Right renal pelvis (tissue), 4 donors: ENCODE measurements around the gene TREH. TPM values are rescaled to one million over a fixed set of nuclear protein-coding genes. Genes with fewer than 3 reads are reported as not detected.
"Not testable (repeated sequence)": the region's sequence is repeated elsewhere in the genome, so short reads cannot be mapped to it uniquely, and the experiment has no call there.

ENCODE experiments used
- DNase-seq, 4 donors: peaks; one replicate each; pipeline ENCODE4 v3.0.0-alpha.2; 2013; ENCODE audit warnings: low read depth in 4 of 4, low spot score in 3 of 4, missing footprints in 1 of 4
- polyA plus RNA-seq, 4 donors: library from polyadenylated mRNA; unstranded; fragments of 120-200 nt; gene quantifications; one replicate each; pipeline ENCODE4 v1.2.1, GENCODE V29; 2013; ENCODE audit not compliant: insufficient read length in 4 of 4

The TREH gene, protein sequence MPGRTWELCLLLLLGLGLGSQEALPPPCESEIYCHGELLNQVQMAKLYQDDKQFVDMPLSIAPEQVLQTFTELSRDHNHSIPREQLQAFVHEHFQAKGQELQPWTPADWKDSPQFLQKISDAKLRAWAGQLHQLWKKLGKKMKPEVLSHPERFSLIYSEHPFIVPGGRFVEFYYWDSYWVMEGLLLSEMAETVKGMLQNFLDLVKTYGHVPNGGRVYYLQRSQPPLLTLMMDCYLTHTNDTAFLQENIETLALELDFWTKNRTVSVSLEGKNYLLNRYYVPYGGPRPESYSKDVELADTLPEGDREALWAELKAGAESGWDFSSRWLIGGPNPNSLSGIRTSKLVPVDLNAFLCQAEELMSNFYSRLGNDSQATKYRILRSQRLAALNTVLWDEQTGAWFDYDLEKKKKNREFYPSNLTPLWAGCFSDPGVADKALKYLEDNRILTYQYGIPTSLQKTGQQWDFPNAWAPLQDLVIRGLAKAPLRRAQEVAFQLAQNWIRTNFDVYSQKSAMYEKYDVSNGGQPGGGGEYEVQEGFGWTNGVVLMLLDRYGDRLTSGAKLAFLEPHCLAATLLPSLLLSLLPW
- polyA plus RNA-seq, result 1 to 10 TPM in 1 of 4 donors, under 1 TPM in 3; 0.41 to 1.4 (median 0.91) TPM

DNA sequence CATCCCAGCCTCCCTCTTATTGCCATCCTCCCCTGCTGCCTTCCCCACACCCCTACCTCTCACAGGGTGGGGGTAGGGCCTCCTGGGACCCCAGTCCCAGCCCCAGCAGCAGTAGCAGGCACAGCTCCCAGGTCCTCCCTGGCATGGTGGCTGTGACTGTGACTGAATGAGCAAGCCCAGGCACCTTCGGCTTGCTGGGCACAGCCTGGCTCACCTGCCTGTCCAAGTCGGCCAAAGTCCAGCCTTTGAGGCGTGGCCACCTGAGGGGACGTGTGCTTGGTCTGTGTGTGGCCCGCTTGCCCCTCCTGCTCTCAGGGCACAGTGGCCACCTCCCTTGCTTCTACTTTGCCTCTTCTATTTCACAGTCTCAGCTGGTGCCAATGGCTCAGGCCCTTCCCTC is at the start of gene TREH:
TSS of gene TREH (minus strand) at position 168 of the 400 bp plus-strand sequence. CDS start at position 145, 23 bp downstream.
- no peak for DNase-seq

DNA sequence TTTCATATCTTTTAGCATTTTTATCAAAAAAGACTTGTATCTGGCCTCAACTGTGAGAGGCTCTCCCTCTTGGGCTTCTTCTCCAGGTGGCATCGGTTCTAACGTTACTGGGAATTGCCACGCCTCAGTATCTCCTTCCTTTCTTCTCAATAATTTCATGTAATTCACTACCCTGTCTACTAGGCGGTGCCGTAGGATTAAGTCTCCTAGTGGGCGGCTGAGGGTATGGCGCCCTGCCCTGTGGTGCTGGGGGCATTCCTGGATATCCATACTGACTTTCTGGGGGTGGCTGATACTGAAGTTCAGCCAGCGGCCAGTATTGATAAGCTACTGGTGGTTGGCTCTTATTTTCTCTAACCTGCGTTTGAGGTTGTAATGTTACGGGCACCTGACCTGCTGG is 48.7 kb upstream of the TREH start:
- not testable (repeated sequence) for DNase-seq

DNA sequence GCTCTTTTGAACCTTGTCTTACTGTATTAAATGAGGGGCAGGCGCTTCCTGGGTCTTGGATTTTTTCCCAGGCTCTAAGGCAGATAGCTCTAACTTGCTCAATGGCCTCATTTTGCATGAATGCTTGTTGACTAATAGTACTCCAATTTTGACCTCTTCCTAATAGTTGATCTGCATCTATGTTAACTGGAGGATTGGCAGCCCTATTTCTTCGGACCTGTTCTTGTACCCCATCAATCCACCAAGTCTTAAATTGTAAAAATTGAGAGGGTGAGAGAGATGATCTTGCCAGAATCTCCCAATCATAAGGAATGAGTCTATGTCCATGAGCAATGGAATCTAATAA is 48.2 kb upstream of the TREH start:
- not testable (repeated sequence) for DNase-seq

DNA sequence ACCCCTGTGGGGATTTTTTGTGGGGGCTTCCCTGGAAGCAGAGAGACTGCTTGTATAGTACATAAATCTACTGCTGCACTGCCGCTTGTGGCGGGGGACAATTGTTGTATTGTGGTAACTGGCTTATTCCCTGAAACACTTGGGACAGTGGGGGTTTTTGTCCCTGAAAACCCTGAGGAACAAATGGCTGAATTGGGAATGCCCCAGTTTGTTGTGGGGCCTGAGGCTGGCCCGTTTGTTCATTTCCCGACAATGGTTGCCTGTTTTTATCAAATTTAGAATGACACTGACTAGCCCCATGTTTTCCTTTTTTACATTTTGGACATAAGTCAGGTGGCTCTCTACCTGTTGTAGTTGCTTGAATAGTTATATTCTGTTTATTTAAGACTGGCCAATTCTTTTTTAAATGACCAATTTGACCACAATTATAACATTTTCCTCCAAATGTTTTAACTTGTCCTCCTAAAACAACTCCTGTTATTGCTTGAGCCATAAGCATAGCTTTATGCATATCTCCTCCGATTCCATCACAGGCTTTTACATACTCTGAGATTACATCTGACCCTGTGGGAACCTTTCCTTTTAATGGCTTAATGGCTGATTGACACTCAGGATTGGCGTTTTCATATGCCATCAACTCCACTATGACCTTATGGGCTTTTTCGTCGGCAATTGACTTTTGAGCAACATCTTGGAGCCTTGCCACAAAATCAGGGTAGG is 47.7 kb upstream of the TREH start:
- not testable (repeated sequence) for DNase-seq

DNA sequence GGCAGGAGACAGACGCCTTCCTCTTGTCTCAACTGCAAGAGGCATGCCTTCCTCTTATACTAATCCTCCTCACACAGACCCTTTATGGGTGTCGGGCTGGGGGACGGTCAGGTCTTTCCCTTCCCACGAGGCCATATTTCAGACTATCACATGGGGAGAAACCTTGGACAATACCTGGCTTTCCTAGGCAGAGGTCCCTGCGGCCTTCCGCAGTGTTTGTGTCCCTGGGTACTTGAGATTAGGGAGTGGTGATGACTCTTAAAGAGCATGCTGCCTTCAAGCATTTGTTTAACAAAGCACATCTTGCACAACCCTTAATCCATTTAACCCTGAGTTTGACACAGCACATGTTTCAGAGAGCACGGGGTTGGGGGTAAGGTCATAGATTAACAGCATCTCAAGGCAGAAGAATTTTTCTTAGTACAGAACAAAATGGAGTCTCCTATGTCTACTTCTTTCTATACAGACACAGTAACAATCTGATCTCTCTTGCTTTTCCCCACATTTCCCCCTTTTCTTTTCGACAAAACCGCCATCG is 42.1 kb upstream of the TREH start:
- not testable (repeated sequence) for DNase-seq

DNA sequence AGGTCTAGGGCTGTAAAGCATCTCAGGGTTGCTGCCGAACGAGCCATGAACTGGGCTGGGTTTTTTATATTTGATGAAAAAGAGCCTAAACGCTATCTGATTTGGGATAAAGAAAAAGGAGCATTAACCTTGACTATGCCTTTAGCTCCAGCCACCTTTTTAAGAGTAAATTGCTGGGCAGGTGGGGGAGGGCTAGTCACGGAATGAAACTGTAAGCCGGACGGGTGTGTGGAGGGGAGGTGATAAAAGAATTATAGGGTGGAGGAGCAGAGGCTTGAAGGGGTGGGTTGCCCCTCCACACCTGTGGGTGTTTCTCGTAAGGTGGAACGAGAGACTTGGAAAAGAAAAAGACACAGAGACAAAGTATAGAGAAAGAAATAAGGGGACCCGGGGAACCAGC is 41.3 kb upstream of the TREH start:
- DNase-seq, result not testable (repeated sequence)

DNA sequence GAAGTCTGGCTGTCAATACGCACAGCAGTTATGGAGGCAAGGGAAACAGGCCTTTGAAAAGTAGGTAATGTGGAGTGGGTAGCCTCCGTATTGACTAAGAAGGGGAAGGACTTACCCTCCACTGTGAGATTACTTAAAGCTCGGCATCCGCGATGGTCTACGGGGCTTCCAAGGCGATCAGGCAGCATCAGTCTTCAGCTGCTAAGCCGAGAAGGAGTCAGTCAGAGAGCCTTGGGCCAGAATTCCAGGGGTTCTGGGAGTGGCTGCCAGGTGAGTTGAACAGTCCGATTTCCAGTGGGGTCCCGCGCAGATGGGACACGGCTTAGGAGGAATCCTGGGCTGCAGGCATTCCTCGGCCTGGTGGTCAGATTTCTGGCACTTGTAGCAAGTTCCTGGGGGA is 40.6 kb upstream of the TREH start:
- not testable (repeated sequence) for DNase-seq

DNA sequence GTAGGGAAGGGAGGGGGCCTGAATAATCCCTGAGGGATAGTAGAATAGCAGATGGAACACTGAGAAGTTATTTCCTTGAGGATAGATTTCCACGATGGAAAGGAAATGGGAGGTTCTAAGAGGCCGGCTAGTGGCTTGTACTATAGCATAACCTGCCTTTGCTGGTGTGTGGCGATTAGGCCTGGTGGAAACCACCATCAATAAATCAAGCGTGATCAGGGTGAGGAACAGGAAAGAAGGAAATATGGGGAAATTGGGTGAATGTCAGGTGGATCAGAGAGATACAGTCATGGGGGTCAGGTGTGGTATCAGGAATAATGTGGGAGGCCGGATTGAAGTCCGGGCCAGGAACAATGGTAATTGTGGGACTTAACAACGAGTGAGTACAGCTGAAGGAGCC is 39.1 kb upstream of the TREH start:
- not testable (repeated sequence) for DNase-seq

DNA sequence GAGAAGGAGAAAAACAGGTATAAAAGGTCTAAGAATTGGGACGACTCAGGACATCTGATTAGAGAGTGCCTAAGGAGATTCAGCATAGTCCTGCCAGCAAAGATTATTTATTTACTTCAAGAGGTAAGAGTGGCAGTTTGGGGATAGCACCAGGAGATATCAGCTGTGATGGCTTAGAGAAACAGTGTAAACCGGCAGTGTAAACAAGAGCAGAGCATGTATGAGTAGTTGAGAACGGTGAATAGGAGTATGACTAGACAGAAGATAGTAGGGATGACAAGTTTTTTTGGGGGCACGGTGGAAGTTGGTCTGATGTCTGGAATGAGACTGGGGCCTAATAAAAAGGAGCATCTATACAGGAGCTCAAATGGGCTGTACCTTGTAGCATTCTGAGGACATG is 38.3 kb upstream of the TREH start:
- not testable (repeated sequence) for DNase-seq

DNA sequence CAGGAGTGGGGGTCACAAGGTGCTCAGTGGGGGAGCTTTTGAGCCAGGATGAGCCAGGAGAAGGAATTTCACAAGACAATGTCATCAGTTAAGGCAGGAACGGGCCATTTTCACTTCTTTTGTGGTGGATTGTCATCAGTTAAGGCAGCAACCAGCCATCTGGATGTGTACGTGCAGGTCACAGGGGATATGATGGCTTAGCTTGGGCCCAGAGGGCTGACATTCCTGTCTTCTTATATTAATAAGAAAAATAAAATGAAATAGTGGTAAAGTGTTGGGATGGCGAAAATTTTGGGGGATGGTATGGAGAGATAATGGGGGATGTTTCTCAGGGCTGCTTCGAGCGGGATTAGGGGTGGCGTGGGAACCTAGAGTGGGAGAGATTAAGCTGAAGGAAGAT is 37.8 kb upstream of the TREH start:
- DNase-seq, result not testable (repeated sequence)

DNA sequence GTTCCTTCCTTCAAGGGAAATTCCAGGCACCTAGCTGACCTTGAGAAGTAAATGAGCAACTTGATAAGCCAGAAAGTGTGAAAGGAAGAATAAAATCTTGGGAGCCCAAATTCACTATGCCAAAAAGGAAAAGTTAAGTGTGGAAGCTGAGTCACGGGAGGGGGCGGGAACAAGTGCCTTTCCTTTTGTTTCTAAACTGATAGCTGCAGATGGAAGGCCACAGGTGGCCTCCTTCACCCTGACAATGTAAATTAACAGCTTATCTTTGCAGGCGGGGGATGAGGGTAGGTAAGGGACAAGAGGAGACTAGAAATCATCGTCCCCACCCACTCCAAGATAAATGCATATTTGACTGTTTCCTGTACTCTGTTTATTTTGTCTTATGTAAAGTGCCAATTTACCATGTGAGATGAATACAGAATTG is 36.4 kb upstream of the TREH start:
- no peak for DNase-seq

DNA sequence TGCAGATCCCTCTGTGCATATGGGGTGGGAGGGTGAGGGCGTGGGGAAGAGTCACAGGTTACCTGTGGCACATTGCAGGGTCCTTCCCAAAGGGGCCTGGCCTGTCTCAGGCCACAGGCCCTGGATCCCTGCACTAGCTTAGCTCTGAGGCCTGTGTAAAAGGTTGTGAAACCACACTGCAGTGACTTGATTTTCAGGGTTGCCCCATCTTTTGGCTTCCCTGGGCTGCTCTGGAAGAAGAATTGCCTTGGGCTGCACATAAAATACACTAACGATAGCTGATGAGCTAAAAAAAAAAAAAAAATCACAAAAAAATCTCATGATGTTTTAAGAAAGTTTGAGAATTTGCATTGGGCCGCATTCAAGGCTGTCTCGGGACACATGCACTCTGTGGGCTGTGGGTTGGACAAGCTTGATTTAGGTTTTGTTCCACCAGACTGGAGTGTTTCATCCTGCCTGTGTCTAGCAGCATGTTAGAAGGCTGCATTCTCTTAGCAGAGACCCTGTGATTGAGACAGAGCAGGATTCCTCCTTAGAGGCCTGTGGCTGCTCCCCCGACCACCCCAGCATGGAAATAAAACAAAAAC is 35.9 kb upstream of the TREH start:
- no peak for DNase-seq

DNA sequence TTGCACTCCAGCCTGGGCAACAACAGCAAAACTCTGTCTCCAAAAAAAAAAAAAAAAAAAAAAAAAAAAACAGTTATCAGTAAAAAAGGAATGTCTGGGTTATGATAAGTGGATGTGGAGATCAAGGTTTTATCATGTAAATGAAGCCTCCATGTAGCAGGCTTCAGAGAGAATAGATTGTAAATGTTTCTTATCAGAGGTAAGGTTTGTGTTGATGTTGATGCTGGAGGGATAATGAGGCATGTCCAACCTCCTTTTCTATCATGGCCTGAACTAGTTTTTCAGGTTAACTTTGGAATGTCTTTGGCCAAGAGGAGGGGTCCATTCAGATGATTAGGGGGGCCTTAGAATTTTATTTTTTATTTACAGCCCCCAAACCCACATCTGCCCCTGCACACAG is 35.4 kb upstream of the TREH start:
- no peak for DNase-seq

DNA sequence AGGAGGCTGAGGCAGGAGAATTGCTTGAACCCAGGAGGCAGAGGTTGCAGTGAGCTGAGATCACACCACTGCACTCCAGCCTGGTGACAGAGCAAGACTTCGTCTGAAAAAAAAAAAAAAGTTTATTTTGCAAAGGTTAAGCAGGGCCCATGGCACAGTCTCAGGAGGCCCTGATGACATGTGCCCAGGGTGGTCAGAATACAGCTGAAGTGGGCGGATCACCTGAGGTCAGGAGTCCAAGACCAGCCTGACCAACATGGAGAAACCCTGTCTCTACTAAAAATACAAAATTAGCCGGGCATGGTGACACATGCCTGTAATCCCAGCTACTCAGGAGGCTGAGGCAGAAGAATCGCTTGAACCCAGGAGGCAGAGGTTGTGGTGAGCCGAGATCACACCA is 35.0 kb upstream of the TREH start:
- not testable (repeated sequence) for DNase-seq

DNA sequence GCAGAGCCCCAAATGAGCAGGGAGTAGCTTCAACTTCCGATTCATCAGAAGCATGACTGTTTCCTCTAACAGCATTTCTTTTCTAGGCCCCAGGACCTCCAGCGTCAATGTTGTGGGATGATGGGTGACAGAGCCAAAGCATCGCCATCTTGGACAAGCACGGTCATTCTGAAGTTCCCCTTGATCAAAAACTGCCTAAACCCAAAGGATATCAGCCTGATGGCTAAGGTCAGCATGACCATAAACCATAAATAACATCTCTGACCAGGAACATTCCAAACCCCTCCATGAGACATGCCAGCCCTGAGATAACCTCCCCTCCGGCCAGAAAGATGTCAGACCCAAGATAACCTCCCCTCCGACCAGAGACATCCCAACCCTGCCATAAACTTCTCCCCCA is 28.8 kb upstream of the TREH start:
- DNase-seq, result no peak

DNA sequence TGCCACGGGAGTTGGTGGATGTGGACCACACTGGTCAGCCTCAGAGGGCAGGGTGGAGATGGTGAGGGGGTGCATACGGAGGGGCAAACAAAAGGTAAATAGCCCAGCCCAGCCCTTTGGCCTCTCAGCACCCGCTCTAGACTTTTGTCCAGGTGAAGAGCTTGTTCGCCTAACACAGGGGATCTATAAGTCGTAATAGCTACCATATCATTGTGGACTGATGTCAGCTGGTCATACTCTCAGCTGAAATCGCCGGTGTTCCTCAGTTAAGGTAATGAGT is 27.0 kb upstream of the TREH start:
- no peak for DNase-seq

DNA sequence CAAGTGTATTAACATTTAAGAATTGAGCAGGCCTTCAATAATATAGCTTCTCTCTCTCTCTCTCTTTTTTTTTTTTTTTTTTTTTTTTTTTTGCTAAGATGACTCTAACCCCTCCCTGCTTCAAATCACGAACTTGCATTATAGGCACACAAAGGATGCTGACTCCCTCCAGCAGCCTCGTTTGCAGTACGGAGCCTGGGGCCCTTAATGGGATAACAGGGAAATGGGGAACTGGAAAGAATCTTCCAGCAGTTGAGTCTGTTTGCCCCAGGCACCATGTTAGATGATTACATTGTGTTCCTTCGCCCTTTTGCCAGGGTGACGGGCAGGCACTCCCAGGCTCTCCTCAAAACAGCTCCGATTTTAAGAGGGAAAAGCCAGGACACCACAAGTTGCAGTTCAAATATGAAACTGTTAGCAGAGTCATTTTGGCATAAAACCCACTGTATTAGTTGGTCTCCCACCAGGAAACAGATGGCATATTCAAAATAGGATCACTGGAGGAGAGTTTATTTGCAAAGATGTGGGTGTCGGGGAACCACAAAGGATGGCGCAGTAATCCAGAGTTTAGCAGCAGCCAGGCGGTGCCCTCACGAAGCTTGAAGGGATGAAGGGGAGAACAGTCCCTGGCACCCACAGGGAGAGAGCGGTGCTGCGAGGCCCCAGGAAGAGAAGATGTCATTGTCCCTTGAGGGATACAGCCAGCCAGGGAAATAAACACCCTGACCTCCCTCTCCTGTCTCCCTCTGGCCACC is 26.5 kb upstream of the TREH start:
- no peak for DNase-seq

DNA sequence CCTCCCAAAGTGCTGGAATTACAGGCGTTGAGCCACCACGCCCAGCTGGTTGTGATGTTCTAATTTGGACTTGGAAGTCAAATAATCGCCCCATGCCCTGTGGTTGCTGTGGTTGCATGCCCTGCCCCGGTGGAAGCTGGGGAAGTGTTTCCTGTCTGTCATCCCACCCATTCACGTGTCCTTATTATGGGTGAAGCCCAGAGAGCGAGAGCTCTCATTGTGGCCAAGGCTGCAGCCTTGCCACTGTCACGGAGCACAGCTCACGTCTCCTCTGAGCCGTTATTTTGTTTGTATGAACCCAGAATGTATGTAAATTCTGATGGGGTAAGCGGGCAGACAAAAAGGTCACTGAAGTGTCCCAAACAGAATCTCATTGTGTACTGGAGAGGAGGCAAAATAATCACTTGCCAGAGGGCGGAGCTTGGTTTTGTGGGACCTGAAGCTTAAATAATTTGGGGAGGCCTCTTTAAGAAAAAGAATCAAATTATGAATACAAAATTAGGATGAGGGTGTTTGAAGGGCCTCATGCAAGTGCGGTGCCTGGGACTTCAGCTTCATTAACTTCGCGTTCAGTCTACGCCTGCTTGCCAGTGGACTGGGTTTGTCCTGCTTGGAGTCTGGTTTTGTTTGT is 25.8 kb upstream of the TREH start:
- no peak for DNase-seq

DNA sequence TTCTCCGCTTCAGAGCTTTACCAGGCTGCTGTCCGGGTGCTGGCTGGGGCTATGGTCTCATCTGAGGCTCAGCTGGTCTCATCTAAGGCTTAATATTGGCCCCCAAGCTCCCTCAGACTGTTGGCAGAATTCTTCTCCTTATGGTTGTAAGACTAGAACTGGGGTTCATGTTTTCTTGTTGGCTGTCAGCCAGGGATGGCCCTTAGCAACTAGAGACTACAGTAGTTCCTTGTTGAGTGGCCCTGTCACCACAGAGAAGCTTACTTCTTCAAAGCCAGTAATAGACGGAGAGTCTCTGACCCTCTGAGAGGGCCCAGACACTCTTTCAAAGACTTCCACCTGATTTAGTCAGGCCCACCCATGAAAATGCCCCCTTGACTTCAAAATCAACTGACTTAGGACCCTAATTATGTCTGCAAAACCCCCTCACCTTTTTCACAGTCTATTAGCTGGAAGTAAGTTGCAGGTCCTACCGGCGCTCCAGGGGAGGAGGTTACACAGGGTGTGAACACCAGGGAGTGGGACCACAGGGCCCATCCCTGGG is 24.2 kb upstream of the TREH start:
- no peak for DNase-seq
